Gastroesophageal sphincter (tissue), 4 donors: Measurements from ENCODE around the gene UCP1. TPM values are rescaled to one million over a fixed set of nuclear protein-coding genes. Genes with fewer than 3 reads are reported as not detected.

ENCODE experiments used
- ATAC-seq: fragments of 150-250 bp; one replicate; pipeline ENCODE4 v1.9.1; 2016; ENCODE audit warnings: mild to moderate bottlenecking, moderate library complexity
- H3K27ac ChIP-seq, 4 donors: fragments of 200-600 bp; sonication (generic) in 3 of 4; 1 replicate in 3 of 4; 2 replicates in 1 of 4; pipeline ENCODE4 v1.5.1; 2016 to 2019
- H3K27me3 ChIP-seq: fragments of 200-600 bp; sonication (generic); one replicate; pipeline ENCODE4 v1.5.1; 2019
- H3K36me3 ChIP-seq, 2 donors: fragments of 200-600 bp; sonication (generic); one replicate each; pipeline ENCODE4 v1.5.1; 2019; ENCODE audit warnings: control low read depth in 1 of 2
- H3K4me1 ChIP-seq, 3 donors: fragments of 200-600 bp; sonication (generic); 1 replicate in 2 of 3; 2 replicates in 1 of 3; pipeline ENCODE4 v1.5.1; 2016 to 2019; ENCODE audit warnings: control low read depth in 2 of 3
- H3K4me3 ChIP-seq, 2 donors: fragments of 200-600 bp; sonication (generic); one replicate each; pipeline ENCODE4 v1.5.1; 2019; ENCODE audit warnings: mild to moderate bottlenecking in 1 of 2, moderate library complexity in 1 of 2
- H3K9me3 ChIP-seq, 3 donors: fragments of 200-600 bp; sonication (generic); one replicate each; pipeline ENCODE4 v1.5.1; 2017 to 2019; ENCODE audit warnings: control low read depth in 2 of 3
- EP300 ChIP-seq: sonication (generic); formaldehyde crosslinking; IDR thresholded peaks from one replicate; pipeline ENCODE4 v1.6.1; 2017; ENCODE audit warnings: antibody characterized with exemption, mild to moderate bottlenecking
- POLR2A ChIP-seq, 2 donors: fragments of 450-650 bp; IDR thresholded peaks; one replicate each; pipeline ENCODE4 v1.6.1; 2017; ENCODE audit warnings: antibody characterized with exemption in 2 of 2, mild to moderate bottlenecking in 2 of 2, moderate library complexity in 1 of 2
- POLR2AphosphoS5 ChIP-seq: sonication (generic); formaldehyde crosslinking; IDR thresholded peaks from one replicate; pipeline ENCODE4 v1.6.1; 2017; ENCODE audit warnings: antibody characterized with exemption
- WGBS, 2 donors: methylation state at CpG; one replicate each; pipeline ENCODE4 v1.1.5; 2018; ENCODE audit warnings: low coverage in 1 of 2; 5-methylcytosine and 5-hydroxymethylcytosine counted together
- total RNA-seq, 4 donors: library from RNA; depleted of rRNA; stranded (reverse); fragments of >200 nt; gene quantifications; one replicate each; pipeline ENCODE4 v1.1.0, GENCODE V29; 2016
- TF ChIP-seq, protein P1 (sequence below), 4 experiments: fragments of 200-600 bp in 2 of 4; fragments of 450-650 bp in 2 of 4; sonication (generic) in 1 of 4; IDR thresholded peaks; one replicate each; pipeline ENCODE4 v1.5.1; 2017 to 2019; ENCODE audit warnings: antibody characterized with exemption in 4 of 4, mild to moderate bottlenecking in 2 of 4, moderate library complexity in 2 of 4

Gene UCP1
- total RNA-seq, 4 donors from 2014 or later: not detected

DNA sequence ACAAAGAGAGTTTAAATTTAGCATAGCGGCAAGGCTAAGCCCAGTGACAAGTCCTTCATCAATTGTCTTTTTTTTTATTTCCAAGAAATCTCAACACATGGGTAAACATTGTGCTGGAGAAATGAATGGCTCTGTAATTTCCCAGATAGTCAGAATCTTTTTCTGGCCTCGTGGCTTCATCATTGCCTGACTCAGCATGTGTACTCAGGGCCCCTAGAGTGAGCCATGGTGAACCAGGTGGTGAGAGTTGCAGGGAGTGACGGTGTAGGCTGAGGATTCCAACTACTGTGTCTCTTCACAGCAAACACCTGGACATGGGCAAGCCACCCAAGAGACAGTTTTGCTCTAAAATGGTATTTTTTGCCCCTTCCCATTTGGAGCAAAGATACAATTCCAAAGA lies 43.1 kb upstream of the UCP1 start:
- H3K36me3 ChIP-seq: no peaks in the 10 kb centered on the region
- H3K4me1 ChIP-seq: no peaks in the 10 kb centered on the region
- no peaks in the 10 kb centered on the region for H3K27me3 ChIP-seq
- H3K9me3 ChIP-seq: no peaks in the 10 kb centered on the region
- 55 to 60% methylated on average over 2 to 3 of the region's 3 CpGs for WGBS, 2 donors
- no peak for TF ChIP-seq POLR2A (IDR thresholded peaks at IDR 0.05)
- TF ChIP-seq, protein P1, sequence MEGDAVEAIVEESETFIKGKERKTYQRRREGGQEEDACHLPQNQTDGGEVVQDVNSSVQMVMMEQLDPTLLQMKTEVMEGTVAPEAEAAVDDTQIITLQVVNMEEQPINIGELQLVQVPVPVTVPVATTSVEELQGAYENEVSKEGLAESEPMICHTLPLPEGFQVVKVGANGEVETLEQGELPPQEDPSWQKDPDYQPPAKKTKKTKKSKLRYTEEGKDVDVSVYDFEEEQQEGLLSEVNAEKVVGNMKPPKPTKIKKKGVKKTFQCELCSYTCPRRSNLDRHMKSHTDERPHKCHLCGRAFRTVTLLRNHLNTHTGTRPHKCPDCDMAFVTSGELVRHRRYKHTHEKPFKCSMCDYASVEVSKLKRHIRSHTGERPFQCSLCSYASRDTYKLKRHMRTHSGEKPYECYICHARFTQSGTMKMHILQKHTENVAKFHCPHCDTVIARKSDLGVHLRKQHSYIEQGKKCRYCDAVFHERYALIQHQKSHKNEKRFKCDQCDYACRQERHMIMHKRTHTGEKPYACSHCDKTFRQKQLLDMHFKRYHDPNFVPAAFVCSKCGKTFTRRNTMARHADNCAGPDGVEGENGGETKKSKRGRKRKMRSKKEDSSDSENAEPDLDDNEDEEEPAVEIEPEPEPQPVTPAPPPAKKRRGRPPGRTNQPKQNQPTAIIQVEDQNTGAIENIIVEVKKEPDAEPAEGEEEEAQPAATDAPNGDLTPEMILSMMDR (IDR thresholded peaks at IDR 0.05): no peak
- TF ChIP-seq EP300: no peak
- no peak for TF ChIP-seq POLR2AphosphoS5
- no peak overlapping the region for H3K4me3 ChIP-seq
- no peak for ATAC-seq
- H3K27ac ChIP-seq: no peak overlapping the region

DNA sequence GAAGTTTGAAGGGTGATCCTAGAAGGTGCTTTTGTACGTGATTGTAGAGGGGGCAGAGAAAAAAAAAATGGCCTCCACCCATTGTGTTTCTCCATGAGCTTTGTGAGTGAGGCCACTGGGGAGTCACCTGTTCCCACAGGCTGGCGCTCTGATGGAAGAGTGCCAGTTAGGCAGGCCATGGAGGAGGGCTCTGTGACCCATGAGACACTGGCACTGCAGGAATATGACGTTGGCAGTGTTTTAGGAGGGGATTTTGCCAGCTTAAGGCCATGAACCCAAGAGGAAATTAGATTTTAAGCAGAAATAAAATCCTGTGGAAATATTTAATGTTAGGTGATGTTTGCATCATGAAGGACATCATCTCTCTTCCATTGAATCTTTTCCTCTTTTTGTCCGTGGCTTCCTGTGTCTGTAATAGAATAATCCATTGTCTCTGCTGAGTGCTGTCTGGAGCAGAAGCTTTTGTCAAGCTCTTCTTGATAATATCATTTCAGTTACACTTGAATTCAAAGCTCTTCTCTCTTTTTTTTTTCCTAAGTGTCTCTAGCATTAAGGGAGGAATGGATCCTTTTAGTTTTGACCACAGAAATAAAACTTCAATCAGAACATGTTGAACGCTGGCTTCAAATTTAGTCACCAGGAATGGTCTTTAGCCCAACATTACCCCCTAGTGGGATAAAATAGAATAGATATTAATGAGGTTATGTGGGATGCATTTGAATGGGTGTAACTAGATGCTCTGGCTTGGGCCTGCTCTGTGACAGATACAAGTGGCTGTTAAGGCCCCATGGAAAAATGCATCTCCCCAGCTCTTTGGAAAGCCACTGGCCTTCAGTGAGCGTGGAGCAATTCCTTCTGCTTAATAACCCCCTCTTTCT lies 41.0 kb upstream of the UCP1 start:
- 25 to 51% methylated on average over 4 to 6 of the region's 6 CpGs for WGBS, 2 donors
- ATAC-seq: peak; percentile 39

DNA sequence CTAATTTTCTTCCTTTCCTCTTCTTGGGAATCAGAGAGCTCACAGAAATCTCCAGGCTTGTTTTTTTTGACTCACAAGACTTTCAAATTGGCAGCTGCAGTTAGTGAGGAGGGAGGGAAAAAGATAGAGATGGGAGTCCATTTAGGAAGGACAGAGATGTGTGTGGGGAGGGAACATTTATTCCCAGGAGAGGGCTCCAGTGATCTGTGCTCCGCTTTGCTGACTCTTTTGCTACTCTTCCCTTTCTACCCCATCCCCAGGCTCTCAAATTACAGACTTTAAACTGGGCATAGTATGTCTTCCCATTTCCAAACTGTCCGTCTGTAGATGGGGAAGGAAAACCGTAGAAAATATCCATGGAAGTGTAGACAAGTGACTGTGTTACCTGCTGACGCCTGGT lies 39.1 kb upstream of the UCP1 start:
- no peak for ATAC-seq
- whole genome bisulfite sequencing, 2 donors: 67 to 78% methylated on average over 1 to 2 of the region's 4 CpGs
- Histone ChIP-seq H3K27me3 (no peaks in the 10 kb centered on the region), H3K36me3 (no peaks in the 10 kb centered on the region), H3K27ac (no peak overlapping the region), H3K4me1 (no peaks in the 10 kb centered on the region), H3K9me3 (no peaks in the 10 kb centered on the region), H3K4me3 (no peak overlapping the region)
- TF ChIP-seq POLR2AphosphoS5: no peak

More for the DNA sequence above, 41.0 kb upstream of the UCP1 start:
- Histone ChIP-seq H3K4me3 (no peak overlapping the region), H3K9me3 (no peaks in the 10 kb centered on the region), H3K36me3 (no peaks in the 10 kb centered on the region), H3K27ac (no peak overlapping the region), H3K27me3 (no peaks in the 10 kb centered on the region), H3K4me1 (no peaks in the 10 kb centered on the region)
- no peak for TF ChIP-seq POLR2AphosphoS5
- TF ChIP-seq POLR2A (IDR thresholded peaks at IDR 0.05): no peak
- TF ChIP-seq, protein P1 (IDR thresholded peaks at IDR 0.05): peak; percentile 25 to 56 (median 44)

DNA sequence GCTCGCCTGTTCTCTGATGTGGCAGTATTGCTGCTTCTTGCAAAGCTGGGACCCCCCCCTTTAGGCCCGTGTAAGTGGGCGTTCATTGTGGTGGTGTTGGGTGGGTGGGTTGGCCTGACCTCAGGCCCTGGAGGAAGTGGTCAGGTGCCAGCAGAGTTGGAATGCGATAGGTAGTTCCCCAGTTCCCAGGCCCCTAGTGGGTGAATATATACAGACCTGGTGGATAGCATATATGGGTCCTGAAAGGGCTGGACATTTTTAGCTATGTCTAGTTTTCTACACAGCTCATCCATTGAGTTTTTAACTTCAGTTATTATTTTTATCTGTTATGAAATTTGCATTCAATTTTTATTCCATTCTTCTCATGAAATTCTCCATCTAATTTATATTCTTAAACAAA lies 35.8 kb upstream of the UCP1 start:
- H3K27ac ChIP-seq: no peak overlapping the region
- 43% methylated on average over 1 of the region's 4 CpGs; no CpG with 5 or more reads in 1 of the 2 donors for WGBS, 2 donors
- ATAC-seq: no peak

DNA sequence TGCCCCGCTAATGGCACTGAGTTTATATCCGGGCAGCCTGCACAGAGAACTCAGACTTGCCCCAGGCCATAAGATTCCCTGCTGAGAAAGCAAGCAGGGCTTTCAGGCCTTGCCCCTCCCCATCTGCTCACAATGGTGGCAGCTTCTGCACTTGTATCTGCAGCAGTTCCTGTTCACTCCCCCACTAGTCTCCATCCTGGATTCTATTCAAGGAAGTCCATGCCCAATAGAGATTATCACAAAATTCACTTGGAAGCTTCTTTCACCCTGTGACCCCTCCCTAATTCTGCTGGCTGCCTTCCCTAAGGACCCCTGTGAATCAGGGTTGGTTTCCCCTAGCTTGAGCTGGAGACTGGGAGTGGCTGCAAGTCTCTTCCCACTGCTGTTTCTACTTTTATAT lies 34.5 kb upstream of the UCP1 start:
- no peaks in the 10 kb centered on the region for H3K4me1 ChIP-seq
- H3K4me3 ChIP-seq: no peak overlapping the region
- no peaks in the 10 kb centered on the region for H3K36me3 ChIP-seq
- peaks cover 1% of the 10 kb centered on the region for H3K27me3 ChIP-seq
- no peak for ATAC-seq
- no CpG with 5 or more reads among the region's 2 CpGs for WGBS, 2 donors
- no peaks in the 10 kb centered on the region for H3K9me3 ChIP-seq
- TF ChIP-seq, protein P1 (IDR thresholded peaks at IDR 0.05): no peak
- TF ChIP-seq POLR2A (IDR thresholded peaks at IDR 0.05): no peak
- TF ChIP-seq POLR2AphosphoS5: no peak
- TF ChIP-seq EP300: no peak
- H3K27ac ChIP-seq: no peak overlapping the region

More for the DNA sequence above, 35.8 kb upstream of the UCP1 start:
- Histone ChIP-seq H3K4me1 (no peaks in the 10 kb centered on the region), H3K4me3 (no peak overlapping the region), H3K36me3 (no peaks in the 10 kb centered on the region), H3K27me3 (no peaks in the 10 kb centered on the region), H3K9me3 (no peaks in the 10 kb centered on the region)
- TF ChIP-seq EP300 (no peak), POLR2AphosphoS5 (no peak), POLR2A (IDR thresholded peaks at IDR 0.05) (no peak)
- TF ChIP-seq, protein P1 (IDR thresholded peaks at IDR 0.05): no peak
